Effector CD8-positive, alpha-beta T cell (primary cell): ENCODE measurements around the gene ATAD3A.
A peak's percentile ranks its signal among the peaks of the same experiment; 100 is the strongest.
"Not testable (repeated sequence)": the region's sequence is repeated elsewhere in the genome, so short reads cannot be mapped to it uniquely, and the experiment has no call there.

Source experiments
- DNase-seq: peaks from one replicate; lab custom pipeline; 2025; lab: John Stamatoyannopoulos, UW
- total RNA-seq, 4 experiments: gene quantifications; one replicate each; lab custom pipeline; 2026; lab: John Stamatoyannopoulos, UW

The ATAD3A gene
- total RNA-seq, result 23.7 to 66.3 (median 28.7) reads per million in 4 experiments

DNA sequence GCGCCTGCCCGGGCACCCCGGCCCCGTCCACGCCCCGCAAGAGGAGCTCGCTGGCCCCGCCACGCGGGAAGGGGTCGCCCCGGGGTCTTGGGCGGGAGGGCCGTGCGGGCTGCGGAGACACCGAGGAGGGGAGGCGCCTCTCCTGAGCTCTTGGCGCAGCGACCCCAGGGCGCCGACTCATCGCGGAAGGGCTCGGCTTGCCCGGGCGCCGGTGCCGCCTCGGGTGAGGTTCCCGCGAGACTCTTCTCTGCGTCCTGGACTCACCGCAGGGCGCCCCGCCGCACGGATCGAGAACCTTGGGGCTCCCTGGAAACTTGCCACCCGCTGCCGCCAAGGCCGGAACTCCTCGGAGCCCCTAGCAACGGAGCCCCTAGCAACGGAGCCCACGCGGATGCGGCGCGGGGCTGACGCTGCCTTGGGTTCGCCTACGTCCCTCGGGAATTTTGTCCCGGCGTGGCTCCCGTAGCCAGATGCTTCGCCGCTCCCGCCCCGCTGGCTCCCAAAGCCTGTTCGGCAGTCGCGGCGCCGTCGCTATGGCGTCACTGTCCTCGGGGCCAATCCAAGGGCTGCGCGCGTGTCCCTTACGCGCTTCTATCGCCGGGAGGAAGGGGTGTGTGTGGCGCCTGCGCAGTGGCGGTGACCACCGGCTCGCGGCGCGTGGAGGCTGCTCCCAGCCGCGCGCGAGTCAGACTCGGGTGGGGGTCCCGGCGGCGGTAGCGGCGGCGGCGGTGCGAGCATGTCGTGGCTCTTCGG, at the start of gene ATAD3A:
TSS of gene ATAD3A (plus strand) at position 630 of the 753 bp plus-strand sequence. CDS start at position 737, 107 bp downstream.
- DNase-seq, result peak; percentile 91

- no peak for DNase-seq
These were observed 49.5 kb upstream of the ATAD3A start for GRCh38 chr1:1462318-1462966.

GRCh38 chr1:1463312-1463711, 48.6 kb upstream of the ATAD3A start:
- no peak for DNase-seq

- not testable (repeated sequence) for DNase-seq
These were observed 43.6 kb upstream of the ATAD3A start for GRCh38 chr1:1468196-1468985.

DNA sequence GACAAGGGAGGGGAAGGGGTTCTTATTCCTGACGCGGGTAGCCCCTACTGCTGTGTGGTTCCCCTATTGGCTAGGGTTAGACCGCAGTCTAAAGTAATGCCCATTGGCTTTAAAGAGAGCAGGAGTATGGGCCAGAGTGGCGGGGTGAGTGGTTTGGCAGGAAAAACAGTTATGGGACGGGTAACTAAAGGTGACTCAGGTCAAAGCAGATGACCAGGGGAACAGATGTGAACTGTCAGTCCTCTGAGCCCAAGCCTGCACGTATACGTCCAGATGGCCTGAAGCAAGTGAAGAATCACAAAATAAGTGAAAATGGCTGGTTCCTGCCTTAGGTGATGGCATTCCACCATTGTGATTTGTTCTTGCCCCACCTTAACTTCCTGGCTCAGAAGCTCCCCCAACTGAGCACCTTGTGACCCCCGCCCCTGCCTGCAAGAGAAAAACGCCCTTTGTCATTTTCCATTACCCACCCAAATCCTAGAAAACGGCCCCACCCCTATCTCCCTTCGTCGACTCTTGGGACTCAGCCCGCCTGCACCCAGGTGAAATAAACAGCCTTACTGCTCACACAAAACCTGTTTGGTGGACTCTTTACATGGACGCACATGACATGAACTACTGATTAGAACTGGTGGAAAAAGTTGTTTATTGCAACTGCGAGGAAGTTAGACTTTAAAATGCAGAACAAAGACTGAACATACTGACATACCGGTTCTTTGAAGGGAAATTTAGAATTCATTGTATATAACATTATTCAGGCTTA, 41.2 kb upstream of the ATAD3A start:
- no peak for DNase-seq

DNA sequence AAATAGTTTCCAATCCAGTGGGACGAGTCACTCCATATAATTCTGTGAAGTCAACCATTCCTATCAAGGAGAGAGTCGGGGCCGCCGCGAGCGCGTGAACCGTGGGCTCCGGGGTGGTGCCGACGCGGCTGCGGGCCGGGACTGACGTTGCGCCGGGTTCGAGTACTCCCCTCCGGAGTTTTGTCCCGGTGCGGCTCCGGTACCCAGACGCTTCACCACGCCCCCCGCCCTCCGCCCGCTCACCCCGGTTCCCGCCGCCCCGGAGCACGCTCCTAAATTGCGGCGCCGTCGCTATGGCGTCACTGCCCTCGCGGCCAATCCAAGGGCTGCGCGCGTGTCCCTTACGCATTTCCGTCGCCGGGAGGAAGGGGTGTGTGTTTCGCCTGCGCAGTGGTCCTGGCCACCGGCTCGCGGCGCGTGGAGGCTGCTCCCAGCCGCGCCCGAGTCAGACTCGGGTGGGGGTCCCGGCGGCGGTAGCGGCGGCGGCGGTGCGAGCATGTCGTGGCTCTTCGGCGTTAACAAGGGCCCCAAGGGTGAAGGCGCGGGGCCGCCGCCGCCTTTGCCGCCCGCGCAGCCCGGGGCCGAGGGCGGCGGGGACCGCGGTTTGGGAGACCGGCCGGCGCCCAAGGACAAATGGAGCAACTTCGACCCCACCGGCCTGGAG, 40.4 kb upstream of the ATAD3A start, which contains the start of gene ATAD3B:
TSS of gene ATAD3B (plus strand) at position 377 of the 664 bp plus-strand sequence. CDS start at position 497, 120 bp downstream.
- DNase-seq, result peak; percentile 84

DNA sequence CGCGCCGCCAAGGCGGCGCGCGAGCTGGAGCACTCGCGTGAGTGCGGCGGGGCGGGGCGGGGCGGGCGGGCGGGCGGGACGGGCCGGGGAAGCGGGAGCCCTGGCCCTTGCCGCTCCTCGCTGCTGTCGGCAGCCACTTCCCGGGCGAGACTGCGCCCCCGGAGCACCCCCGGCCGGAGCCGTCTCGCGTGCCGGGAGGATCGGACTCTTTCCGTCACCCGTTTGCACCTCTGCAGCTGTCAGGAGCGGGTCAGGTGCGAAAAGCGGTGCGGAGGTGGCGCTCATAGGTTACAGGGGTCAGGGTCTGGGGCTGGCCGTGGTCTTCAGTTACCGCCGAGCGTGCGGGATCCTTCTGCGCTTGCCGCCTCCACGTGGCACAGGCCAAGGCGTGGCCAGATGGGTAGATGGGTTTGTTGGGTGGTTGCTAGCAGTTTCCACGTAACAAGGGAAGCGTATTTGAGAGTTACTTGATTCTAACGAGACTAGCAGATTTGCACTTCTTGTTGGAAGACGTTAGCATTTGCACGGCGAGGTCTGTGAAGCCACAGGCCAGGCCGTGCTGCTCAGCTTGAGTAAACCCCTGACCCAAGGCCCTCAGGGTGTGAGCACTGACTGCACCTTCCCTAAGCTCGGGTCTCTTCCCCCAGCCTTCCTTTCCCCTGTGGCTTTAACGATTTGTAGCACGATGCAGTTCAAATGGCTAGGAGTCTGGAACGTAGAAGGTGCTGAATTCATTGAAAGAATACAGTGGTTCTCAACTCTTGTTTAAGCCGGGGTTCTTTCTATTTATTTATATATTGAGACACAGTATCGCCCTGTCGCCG, 39.7 kb upstream of the ATAD3A start:
- DNase-seq, result peak; percentile 5

DNA sequence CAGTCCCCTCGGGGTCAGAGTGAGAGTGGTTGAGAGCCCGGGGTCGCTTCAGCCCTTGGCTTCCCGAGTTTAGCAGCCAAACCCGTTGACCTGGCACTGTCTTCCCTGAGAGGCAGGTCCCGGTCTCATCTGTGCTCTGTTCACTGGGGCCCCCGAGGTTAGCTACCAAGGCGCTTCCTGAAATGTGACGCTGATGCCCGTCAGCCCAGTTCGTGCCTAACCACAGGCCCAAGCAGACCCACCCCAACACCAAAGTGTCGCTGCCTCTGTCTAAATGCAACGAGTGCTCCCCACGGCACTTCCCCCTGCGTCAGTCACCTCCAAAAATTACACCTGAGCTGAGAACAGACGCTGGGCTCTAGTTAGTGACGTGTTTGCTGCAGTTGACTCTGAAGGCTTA, 36.0 kb upstream of the ATAD3A start:
- DNase-seq, result not testable (repeated sequence)

DNA sequence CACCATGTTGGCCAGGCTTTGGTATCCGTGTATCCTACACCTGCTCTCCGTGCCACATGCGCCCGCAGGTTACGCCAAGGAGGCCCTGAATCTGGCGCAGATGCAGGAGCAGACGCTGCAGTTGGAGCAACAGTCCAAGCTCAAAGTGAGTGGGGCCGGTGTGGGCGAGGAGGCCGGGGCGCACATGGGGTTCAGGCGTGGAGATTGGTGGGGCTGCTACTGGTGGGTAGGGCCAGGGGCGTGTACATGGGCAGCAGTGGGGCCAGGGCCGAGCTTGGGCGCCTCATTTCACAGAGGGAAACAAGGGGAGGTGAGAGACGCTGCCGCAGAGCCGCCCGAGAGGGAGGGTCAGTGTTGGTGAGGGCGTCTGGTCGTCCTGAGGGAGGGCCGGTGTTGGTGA, 34.8 kb upstream of the ATAD3A start:
- DNase-seq, result no peak

DNA sequence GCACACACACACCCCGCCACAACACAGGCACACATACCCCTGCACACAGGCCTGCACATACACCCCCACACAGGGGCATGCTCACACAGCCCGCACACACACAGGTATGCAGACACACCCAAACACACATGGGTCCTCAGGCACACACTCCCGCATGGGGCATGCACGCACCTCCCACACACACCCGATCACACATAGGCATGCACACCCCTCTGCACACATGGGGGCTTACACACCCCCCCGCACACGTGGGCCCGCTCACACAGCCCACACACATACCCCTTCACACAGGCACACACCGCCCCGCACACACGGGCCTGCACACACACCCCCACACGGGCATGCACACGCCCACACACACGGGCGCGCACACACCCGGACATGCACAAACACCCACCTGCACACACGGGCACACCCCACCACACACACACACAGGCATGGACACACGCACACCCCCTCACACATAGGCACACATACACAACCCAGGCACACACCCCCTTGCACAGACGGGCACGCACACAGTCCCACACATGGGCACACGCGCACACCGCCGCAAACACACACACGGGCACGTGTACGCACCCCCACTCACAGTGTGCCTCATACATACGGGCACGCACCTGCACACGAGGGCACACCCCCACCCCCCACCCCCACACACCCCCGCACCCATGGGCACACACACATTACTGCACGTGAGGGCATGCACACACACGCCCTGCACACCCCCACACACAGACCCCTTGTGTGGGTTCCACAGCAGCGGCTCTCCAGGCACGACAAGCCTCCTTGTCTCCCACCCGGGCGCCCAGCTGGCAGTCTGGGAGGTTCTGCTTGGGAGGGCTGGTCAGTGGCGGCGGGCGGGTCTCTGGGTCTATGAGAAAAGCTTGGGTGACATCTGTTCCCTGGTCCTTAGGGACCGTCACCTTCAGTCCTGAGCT, 32.1 kb upstream of the ATAD3A start:
- DNase-seq, result no peak

DNA sequence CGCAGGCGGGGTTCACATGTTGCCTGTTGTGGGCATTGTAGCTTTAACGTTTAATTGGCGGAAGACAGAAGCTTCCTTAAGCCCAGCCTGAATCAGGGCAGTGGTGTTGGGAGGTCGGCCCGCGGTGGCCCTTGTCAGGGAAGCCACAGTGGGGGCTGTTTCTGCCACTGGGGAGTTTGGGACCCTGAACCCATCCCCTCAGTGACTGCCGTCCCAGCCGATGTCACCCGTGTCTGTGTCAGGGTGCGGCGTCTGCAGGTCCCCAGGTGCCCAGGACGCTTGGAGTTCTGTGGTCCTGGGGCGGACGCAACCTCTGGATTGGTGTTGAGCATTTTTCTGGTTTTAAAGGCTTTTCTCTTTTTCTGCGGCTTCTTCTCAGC, 31.5 kb upstream of the ATAD3A start:
- DNase-seq, result not testable (repeated sequence)

- not testable (repeated sequence) for DNase-seq
These were observed 30.2 kb upstream of the ATAD3A start for GRCh38 chr1:1481811-1482210.

- DNase-seq, result no peak
These were observed 29.1 kb upstream of the ATAD3A start for GRCh38 chr1:1482856-1483255.

- no peak for DNase-seq
These were observed 28.2 kb upstream of the ATAD3A start for GRCh38 chr1:1483714-1484113.

DNA sequence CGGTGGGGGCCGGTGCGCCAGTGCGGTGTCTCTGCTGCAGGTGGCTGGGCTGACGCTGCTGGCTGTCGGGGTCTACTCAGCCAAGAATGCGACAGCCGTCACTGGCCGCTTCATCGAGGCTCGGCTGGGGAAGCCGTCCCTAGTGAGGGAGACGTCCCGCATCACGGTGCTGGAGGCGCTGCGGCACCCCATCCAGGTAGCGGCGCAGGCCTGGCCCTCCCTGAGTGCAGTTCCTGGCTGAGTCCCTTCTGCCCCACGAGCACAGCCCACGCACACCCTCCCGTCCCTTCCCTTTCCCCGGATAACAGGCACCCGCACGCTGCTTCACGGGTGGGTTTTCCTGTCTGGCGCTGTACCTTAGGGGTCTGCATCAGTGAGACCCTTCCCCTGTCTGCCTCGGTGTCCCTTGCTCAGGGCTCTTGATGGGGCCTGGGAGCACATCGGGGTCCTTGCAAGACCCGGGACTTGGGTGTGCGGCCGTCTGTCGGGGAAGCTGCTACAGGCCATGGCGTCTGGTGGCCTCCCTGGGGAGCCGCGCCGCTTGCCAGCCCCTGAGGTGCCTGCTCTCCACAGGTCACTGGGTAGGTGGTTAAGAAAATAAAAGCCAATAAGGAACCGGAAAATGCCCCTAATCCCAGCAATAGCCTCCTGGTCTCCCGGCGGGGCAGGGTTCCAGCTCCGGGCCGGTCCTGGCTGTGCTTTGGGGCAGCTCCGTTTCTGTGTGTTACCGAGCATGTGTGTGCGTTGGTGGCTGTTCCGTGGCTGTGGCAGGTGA, 26.8 kb upstream of the ATAD3A start:
- not testable (repeated sequence) for DNase-seq

GRCh38 chr1:1485755-1486317, 26.1 kb upstream of the ATAD3A start:
- DNase-seq, result not testable (repeated sequence)

DNA sequence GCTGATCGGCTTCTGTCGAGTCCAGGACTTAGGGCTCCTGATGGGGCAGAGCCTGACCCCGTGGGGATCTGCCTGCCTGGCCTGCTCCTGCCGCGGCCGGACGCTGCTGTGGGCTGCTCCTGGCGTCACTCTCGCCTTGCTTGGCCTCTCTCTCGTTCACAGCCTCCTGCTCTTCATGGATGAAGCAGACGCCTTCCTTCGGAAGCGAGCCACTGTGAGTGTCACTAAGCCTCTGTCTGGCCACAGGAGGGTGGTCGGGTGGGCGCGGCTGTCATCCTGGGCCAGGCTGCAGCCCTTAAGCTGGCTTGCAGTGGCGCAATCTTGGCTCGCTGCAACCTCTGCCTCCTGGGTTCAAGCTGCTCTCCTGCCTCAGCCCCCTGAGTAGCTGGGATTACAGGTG, 24.3 kb upstream of the ATAD3A start:
- DNase-seq, result no peak

GRCh38 chr1:1489231-1489630, 22.7 kb upstream of the ATAD3A start:
- no peak for DNase-seq
